ENCODE data around the gene LZTR1.

LZTR1 gene

GRCh38 chr22:20980938-20981722 is 967 bp upstream of the LZTR1 start:
- no peak for DNase-seq (ENCODE audit: low read depth)

GRCh38 chr22:20982563-20982882 is 426 bp downstream of the LZTR1 start:
- no peak for DNase-seq (ENCODE audit: low read depth)

DNA sequence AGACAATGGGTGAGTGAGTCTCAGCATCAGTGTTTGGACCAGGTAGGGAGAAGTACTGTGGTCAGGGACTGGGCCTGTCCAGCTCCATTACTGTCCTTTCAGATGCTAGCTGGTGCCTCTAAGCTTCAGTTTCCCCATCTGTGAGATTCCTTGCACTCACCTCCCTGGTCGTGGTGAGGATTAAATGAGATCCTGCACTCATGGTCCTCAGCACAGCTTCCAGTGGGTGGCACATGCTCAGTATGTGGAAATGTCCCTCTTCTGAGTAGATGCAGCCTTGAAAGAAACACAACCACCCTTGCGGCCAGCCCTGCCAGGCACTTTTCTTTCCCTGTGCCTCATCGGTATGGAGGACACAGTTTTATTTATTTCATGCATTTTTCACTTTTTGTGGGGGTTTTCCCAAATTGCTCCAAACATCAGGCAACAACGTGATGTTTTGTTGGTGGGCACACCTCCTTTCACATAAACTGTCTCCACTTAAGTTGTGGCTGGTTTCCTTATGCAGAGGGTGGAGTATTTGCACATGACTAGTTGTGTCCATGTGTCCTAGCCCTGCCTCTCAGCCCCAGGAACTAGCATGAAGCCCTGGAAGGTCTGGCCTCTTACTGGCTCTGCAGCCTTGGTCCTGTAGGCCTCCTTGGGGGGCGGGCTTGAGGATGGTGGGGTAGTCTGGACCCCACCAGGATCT is 1.1 kb downstream of the LZTR1 start:
- DNase-seq (ENCODE audit: low read depth), result no peak

DNA sequence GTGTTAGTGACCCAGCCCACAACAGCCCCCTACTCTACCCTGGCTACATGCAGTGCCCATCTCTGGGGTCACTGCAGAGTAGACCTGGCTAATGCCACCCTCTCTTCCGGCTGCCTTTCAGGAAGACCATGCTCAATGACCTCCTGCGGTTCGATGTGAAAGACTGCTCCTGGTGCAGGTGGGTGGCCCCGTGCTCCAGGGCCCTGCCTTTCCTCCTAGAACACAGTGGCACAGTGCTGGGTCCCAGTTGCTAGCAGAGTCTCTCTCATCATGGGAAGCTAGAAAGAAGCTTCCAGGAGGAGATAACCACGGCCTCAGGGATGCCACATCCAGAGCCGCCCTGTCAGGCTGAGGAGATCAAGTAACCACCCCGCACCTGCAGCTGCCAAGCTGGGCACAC is 3.6 kb downstream of the LZTR1 start:
- no peak for DNase-seq (ENCODE audit: low read depth)

DNA sequence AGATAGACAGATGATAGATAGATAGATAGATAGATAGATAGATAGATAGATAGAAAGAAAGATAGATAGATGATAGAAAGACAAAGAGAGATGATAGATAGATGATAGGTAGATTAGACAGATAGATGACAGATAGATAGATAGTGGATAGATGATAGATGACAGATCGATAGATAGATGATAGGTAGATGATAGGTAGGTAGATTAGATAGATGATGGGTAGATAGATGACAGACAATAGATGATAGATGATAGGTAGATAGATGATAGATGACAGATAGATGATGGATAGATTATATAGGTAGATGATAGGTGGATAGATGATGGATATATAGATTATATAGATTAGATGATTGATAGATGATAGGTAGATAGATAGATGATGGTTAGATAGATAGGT is 4.3 kb downstream of the LZTR1 start:
- DNase-seq (ENCODE audit: low read depth), result no peak

DNA sequence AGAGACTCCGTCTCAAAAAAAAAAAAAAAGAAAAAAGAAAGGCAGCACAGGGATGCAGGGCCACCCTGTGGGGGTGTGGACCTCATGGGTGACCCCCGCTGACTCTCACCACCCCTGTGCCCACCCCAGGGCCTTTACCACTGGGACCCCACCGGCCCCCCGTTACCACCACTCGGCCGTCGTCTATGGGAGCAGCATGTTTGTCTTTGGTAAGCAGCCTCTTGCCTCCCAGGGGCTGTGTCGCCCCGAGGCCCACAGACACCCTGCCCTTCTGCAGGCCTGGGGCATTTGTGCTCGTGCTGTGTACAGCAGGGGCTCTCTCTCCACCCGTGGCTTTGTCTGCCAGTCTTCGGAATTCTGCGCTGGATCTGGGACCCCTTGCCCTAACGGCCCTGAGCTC is 5.3 kb downstream of the LZTR1 start:
- DNase-seq (ENCODE audit: low read depth), result no peak

DNA sequence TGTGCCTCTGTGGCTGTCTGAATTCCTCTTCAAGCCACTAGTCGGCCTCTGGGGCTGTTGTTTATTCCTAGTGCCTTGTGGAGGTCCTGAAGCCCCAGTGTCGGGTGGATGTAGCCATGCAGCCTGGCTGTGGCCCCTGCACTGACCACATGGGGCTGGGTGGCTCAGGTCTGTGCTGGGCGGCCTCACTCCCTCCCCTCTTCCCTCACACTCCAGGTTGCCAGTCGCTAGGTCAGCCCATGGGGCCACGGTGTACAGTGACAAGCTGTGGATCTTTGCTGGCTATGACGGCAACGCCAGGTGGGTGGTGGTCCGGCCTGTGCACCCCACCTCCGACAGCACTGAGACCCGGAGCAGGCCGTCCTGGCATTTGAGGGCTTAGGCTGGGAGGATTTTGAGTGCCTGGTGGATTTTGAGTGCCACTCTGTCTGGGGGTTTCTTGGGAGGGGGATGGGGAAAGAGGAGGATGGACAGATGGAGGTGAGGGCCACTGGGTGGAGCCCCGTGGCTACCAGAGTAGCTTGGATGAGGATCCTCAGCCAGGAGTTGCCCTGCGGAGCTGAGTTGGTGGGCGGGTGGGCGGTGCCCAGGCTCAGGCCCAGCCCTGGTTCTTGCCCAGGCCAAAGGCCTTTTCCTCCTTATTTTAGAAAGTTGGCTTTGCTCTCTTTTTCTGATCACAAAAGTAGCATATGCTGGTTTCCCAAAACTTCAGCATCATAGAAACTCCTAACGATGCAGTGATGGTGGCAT is 6.7 kb downstream of the LZTR1 start:
- DNase-seq (ENCODE audit: low read depth), result no peak

DNA sequence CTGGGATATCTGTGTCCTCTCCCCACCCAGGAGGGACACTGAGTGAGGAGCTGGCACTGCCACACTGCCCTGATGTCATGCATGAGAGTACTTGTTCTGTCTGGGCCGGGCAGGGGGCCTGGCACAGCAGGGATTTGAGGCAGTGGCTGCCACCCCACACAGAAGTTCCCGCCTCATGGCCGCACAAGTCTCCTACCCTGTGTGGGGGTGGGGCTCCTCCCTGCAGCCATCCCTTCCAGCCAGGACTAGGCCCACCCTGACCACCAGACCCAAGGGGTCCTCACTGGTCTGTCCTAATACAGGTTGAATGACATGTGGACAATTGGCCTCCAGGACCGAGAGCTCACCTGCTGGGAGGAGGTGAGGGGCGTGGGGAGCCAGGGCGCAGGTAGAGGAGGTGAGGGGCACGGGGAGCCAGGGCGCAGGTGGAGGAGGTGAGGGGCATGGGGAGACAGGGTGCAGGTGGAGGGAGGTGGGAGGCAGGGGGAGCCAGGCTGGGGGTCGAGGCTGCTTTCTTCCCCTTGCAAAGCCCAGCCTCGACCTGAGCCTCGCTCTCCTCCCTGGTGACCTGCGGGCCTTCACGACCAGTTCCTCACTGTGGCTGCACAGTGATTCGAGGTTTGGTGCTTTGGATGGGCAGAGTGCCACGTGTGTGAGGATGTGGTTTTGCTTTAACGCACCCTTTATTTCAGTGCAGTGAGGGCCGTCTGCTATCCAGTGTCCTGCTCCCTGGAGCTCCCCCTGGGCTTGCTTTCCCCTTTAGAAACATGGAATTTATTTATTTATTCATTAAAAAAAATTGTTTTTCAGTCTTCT is 7.4 kb downstream of the LZTR1 start:
- DNase-seq (ENCODE audit: low read depth), result no peak

DNA sequence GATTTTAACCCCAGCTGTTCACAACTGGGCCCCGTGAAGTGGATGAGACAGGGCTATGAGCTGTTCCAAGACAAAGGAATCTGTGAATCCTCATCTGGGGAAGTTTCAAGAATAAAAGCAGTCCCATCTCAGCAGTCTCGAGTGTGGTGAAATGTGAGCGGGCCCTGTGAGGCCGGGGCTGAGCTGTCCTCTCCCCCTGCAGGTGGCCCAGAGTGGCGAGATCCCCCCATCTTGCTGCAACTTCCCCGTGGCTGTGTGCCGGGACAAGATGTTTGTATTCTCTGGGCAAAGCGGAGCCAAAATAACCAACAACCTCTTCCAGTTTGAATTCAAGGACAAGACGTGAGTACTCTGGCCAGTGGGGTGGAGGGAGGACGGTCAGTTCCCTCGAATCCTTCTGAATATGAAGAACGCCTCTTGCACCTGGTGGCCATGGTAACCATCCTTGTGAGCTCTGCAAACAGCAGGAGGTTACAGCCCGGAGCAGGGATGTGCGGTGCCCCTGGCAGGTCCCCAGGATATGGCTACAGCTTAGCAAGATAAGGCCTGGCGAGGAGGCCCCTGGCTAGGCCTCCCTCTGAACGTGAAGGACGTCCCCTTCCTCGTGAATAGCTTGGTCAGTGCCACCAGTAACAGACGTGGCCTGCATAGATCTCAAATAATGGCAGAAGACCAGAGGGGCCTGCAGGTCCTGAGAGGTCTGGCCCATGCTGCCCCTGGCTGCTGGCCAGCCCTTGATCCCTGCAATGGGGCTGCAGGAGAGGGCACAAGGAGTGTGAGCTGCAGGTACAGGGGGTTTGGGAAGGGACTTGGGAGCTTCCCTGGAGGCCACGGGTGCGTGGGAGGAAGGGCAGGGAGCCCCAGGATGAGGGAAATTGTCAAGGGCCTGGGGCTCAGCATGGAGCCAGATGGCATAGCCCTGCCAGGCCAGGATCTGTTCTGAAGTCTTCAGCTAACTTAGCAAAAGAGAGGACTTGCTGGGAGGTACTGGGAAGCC is 8.4 kb downstream of the LZTR1 start:
- DNase-seq (ENCODE audit: low read depth), result no peak

DNA sequence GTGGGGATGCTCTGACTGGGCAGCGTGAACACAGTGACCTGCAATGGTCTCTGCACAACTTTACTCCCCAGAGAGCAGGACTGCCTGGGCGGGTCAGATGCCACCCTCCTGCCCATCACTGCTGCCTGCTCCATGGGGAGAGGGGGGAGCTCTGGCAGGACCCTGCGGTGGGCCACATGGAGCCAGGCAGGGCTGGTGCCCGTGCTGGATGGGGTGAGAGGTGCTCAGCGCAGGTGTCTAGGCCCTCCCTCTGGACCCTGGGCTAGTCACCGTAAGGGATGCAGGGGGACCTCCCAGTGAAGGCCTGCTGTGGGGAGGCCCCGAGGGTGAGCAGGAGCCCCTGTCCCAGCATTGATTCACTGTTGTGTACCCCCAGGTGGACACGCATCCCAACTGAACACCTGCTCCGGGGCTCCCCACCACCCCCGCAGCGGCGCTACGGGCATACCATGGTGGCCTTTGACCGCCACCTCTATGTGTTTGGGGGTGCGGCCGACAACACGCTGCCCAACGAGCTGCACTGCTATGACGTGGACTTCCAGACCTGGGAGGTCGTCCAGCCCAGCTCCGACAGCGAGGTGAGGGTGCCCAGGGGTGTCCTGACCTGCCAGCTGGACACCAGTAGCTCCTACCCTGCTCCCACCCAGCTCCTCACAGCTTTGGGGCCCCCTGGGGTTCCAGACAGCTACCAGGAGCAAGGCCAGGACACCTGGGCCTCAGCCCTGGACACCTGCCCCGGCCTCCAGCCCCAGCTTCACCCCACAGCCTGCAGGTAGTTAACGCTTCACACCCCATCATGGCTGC is 9.4 kb downstream of the LZTR1 start:
- no peak for DNase-seq (ENCODE audit: low read depth)

- DNase-seq (ENCODE audit: low read depth), result no peak
These were observed 10.0 kb downstream of the LZTR1 start for GRCh38 chr22:20992056-20992442.

DNA sequence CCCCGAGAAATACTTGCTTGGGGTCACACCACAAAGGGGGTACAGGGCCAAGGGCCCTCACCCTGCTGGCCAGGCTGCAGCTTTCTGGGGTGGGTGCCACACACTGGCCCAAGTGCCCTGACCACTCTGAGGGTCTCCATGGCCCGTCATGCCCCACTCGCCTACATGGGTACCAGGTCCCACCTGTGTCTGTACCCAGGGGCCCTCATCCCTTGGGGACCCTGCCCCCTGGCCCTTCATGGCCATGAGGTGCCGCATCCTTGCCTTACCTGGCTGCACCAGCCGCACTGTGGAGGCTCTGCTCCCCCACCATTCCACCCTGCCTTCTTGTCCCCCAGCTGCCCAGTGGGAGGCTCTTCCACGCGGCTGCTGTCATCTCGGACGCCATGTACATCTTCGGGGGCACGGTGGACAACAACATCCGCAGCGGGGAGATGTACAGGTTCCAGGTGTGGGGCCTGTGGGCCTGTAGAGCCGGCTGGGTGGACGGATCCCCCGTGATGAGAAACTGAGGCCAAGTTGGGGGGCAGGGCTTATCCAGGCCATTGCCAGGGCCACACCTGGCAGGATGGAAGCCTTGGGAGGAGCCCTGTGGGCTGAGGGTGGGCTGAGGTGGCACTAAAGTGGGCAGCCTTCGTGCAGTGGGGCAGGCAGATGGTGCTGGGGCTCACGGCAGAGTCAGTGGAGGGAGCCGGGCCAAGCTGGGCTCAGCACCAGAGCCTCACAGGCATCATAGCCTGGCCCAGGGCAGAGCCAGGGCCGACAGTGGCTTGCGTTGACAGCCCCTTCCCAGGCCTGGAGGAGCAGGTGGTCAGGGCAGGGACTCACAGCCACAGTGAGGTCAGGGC is 10.6 kb downstream of the LZTR1 start:
- DNase-seq (ENCODE audit: low read depth), result no peak

- DNase-seq (ENCODE audit: low read depth), result no peak
These were observed 11.4 kb downstream of the LZTR1 start for GRCh38 chr22:20993304-20994127.

DNA sequence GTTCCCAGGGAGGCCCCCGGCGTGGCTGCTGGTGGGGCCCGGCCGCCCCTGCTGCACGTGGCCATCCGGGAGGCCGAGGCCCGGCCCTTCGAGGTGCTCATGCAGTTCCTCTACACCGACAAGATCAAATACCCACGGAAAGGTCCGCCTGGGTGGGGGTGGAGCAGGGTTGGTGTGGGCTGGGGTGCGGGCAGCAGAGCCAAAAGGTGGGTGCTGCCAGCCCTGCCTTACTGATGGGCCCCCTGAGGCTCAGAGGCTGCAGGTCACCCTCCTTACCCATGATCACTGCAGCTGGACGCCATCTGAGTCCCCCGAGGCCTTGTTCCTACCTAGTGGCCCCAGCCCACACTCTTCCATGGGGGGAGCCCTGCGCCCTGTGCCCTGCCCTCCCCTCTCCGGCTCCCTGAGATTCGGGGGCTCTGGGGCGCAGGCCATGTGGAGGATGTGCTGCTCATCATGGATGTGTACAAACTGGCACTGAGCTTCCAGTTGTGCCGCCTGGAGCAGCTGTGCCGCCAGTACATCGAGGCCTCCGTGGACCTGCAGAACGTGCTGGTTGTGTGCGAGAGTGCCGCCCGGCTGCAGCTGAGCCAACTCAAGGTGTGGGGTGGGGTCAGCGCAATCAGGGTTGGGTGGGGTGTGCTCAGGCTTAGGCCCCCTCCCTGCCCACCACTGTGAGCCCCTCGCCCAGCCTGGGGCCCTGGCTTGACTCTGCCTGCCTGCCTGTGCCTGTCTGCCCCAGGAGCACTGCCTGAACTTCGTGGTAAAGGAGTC is 12.2 kb downstream of the LZTR1 start:
- DNase-seq (ENCODE audit: low read depth), result no peak

GRCh38 chr22:20994902-20995241 is 12.8 kb downstream of the LZTR1 start:
- DNase-seq (ENCODE audit: low read depth), result no peak

GRCh38 chr22:20995329-20996030 is 13.4 kb downstream of the LZTR1 start:
- no peak for DNase-seq (ENCODE audit: low read depth)

DNA sequence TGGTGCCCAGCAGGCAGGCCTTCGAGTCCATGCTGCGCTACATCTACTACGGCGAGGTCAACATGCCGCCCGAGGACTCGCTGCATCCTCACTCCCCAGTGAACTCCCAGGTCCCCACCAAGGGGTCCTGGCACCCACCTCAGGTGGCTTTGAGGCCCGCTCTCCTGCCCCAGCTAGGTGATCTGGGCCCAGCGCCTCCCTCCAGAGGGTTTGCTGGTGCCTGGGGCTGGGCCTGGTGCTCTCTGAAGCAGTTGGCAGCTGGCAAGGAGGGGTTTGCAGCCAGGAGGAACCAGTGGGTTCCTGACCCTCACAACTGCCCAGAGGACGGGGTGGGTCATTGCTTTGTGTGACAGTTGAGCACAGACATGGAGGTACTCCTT is 13.9 kb downstream of the LZTR1 start:
- DNase-seq (ENCODE audit: low read depth), result no peak

All from fibroblast of the conjunctiva (primary cell).